Esophagus muscularis mucosa (tissue), 4 donors: ENCODE results near the gene PRSS8. TPM values are rescaled to one million over a fixed set of nuclear protein-coding genes. Genes with fewer than 3 reads are reported as not detected.
A peak's percentile ranks its signal among the peaks of the same experiment; 100 is the strongest.

Source experiments
- DNase-seq: peaks from one replicate; pipeline ENCODE4 v3.0.0-alpha.2; 2017; ENCODE audit errors: extremely low spot score
- H3K27ac ChIP-seq, 4 donors: fragments of 200-600 bp; sonication (generic); replicated peaks in 1 of 4; 1 replicate in 3 of 4; 2 replicates in 1 of 4; pipeline ENCODE4 v1.5.1; 2016 to 2019; ENCODE audit warnings: mild to moderate bottlenecking in 1 of 4
- H3K27me3 ChIP-seq, 4 donors: fragments of 200-600 bp; sonication (generic); one replicate each; pipeline versions ENCODE4 v1.5.1 to v1.6.0; 2016 to 2019
- H3K36me3 ChIP-seq, 4 donors: fragments of 200-600 bp; sonication (generic); one replicate each; pipeline ENCODE4 v1.5.1; 2016 to 2019
- H3K4me1 ChIP-seq, 4 donors: fragments of 200-600 bp; sonication (generic); one replicate each; pipeline ENCODE4 v1.5.1; 2016 to 2019
- H3K4me3 ChIP-seq, 4 donors: fragments of 200-600 bp; sonication (generic); 1 replicate in 2 of 4; 2 replicates in 2 of 4; pipeline ENCODE4 v1.5.1; 2016 to 2019; ENCODE audit warnings: mild to moderate bottlenecking in 4 of 4, moderate library complexity in 1 of 4
- H3K9me3 ChIP-seq, 4 donors: fragments of 200-600 bp; sonication (generic); 1 replicate in 3 of 4; 2 replicates in 1 of 4; pipeline ENCODE4 v1.5.1; 2016 to 2019
- CTCF ChIP-seq, 3 experiments: fragments of 200-600 bp in 2 of 3; fragments of 450-650 bp in 1 of 3; sonication (generic) in 2 of 3; IDR thresholded peaks; one replicate each; pipeline ENCODE4 v1.5.1; 2017 to 2019; ENCODE audit warnings: antibody characterized with exemption in 3 of 3, mild to moderate bottlenecking in 2 of 3, moderate library complexity in 1 of 3
- EP300 ChIP-seq: sonication (generic); formaldehyde crosslinking; IDR thresholded peaks from one replicate; pipeline ENCODE4 v1.6.1; 2017; ENCODE audit warnings: antibody characterized with exemption
- POLR2A ChIP-seq: fragments of 450-650 bp; IDR thresholded peaks from one replicate; pipeline ENCODE4 v1.6.1; 2017; ENCODE audit warnings: antibody characterized with exemption, moderate library complexity, mild to moderate bottlenecking, low read depth
- POLR2AphosphoS5 ChIP-seq, 2 donors: sonication (generic); formaldehyde crosslinking; IDR thresholded peaks; one replicate each; pipeline ENCODE4 v1.6.1; 2017; ENCODE audit warnings: antibody characterized with exemption in 2 of 2
- WGBS: methylation state at CpG from one replicate; pipeline ENCODE4 v1.1.5; 2018; 5-methylcytosine and 5-hydroxymethylcytosine counted together
- intact Hi-C: fragments of 100-400 bp; cut with DNase I; formaldehyde crosslinking; loops from one replicate; pipeline ENCODE4 v1.15.1; 2023
- total RNA-seq, 4 donors: library from RNA; depleted of rRNA; stranded (reverse); fragments of >200 nt; gene quantifications; one replicate each; pipeline versions ENCODE4 v1.1.0 to v1.2.1, GENCODE V29; 2016

The PRSS8 gene
- total RNA-seq, 4 donors from 2014 or later: 0.34 TPM; not detected in 3

GRCh38 chr16:31113121-31114120 lies 22.1 kb downstream of the PRSS8 start:
- H3K4me1 ChIP-seq: peaks cover 28 to 44% (median 36%) of the 10 kb centered on the region in 4 donors
- TF ChIP-seq CTCF (IDR thresholded peaks at IDR 0.05): no peak
- TF ChIP-seq POLR2A: no peak
- TF ChIP-seq POLR2AphosphoS5 (IDR thresholded peaks at IDR 0.05): no peak
- TF ChIP-seq EP300: no peak
- intact Hi-C loops: no loop called here
- H3K27ac ChIP-seq: peak overlapping the region in 3 of 4 donors; percentile 32 to 55 (median 37)
- no peak for DNase-seq
- no peaks in the 10 kb centered on the region for H3K27me3 ChIP-seq
- H3K36me3 ChIP-seq: peaks cover 25 to 43% (median 40%) of the 10 kb centered on the region in 4 donors
- no peak overlapping the region for H3K4me3 ChIP-seq
- 80% methylated on average over 5 of the region's 5 CpGs for WGBS
- no peaks in the 10 kb centered on the region for H3K9me3 ChIP-seq

- peak overlapping the region in 3 of 4 donors; percentile 10 to 55 (median 37) for H3K27ac ChIP-seq
- peaks cover 25 to 43% (median 40%) of the 10 kb centered on the region in 4 donors for H3K36me3 ChIP-seq
- TF ChIP-seq POLR2AphosphoS5 (IDR thresholded peaks at IDR 0.05) (no peak), EP300 (no peak), CTCF (IDR thresholded peaks at IDR 0.05) (no peak), POLR2A (no peak)
- intact Hi-C loops: no loop called here
- no peak for DNase-seq
- H3K4me3 ChIP-seq: no peak overlapping the region
- WGBS: 58% methylated on average over 2 of the region's 2 CpGs
- H3K27me3 ChIP-seq: no peaks in the 10 kb centered on the region
- H3K4me1 ChIP-seq: peaks cover 29 to 46% (median 38%) of the 10 kb centered on the region in 4 donors
- H3K9me3 ChIP-seq: no peaks in the 10 kb centered on the region
These were observed 22.8 kb downstream of the PRSS8 start for GRCh38 chr16:31112711-31113110.

GRCh38 chr16:31111881-31112466 lies 23.6 kb downstream of the PRSS8 start:
- 95% methylated on average over 6 of the region's 23 CpGs for WGBS
- peaks cover 27 to 45% (median 37%) of the 10 kb centered on the region in 4 donors for H3K4me1 ChIP-seq
- H3K4me3 ChIP-seq: no peak overlapping the region
- no peaks in the 10 kb centered on the region for H3K9me3 ChIP-seq
- no peaks in the 10 kb centered on the region for H3K27me3 ChIP-seq
- H3K27ac ChIP-seq: no peak overlapping the region
- H3K36me3 ChIP-seq: peaks cover 25 to 43% (median 40%) of the 10 kb centered on the region in 4 donors
- TF ChIP-seq CTCF (IDR thresholded peaks at IDR 0.05) (no peak), EP300 (no peak), POLR2AphosphoS5 (IDR thresholded peaks at IDR 0.05) (no peak), POLR2A (no peak)
- DNase-seq: no peak
- intact Hi-C loops: no loop called here

DNA sequence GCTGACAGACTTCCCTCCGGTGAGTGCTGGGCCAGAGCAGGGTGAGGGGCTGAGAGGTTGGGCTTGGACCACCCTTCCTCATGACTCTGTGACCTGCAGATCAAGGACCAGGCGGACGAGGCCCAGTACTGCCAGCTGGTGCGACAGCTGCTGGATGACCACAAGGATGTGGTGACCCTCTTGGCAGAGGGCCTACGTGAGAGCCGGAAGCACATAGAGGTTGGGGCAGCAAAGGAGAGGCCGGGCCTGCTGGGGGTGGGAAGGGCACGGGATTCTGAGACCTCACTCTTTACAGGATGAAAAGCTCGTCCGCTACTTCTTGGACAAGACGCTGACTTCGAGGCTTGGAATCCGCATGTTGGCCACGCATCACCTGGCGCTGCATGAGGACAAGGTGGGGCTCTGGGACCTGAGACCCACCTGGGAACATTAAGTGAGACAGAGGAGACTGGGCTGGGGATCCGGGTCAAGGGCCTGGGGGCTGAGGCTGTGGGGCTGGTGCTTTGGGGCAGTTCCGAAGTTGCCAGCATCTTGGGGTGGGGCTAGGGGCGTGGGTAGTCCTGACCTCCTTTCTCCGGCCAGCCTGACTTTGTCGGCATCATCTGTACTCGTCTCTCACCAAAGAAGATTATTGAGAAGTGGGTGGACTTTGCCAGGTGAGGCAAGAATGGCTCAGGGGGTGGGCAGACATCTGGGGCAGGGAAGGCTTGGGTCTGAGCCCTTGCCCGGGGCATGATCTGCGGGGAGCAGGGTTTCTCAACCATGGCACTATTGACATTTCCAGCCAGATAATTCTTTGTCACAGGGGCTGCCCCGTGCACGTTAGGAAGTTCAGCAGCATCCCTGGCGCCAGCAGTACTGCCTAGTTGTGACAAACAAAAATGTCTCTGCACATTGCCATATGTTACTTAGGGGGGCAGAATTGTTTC lies 25.2 kb downstream of the PRSS8 start:
- Histone ChIP-seq H3K27me3 (no peaks in the 10 kb centered on the region), H3K4me1 (peaks cover 29 to 44% (median 38%) of the 10 kb centered on the region in 4 donors), H3K4me3 (no peak overlapping the region), H3K9me3 (no peaks in the 10 kb centered on the region), H3K36me3 (peaks cover 25 to 43% (median 40%) of the 10 kb centered on the region in 4 donors), H3K27ac (no peak overlapping the region)
- no peak for TF ChIP-seq CTCF (IDR thresholded peaks at IDR 0.05)
- no peak for TF ChIP-seq POLR2A
- TF ChIP-seq POLR2AphosphoS5 (IDR thresholded peaks at IDR 0.05): no peak
- no peak for TF ChIP-seq EP300
- WGBS: 82% methylated on average over 11 of the region's 26 CpGs
- intact Hi-C loops: no loop called here
- DNase-seq: no peak
